ENCODE results near the gene TMEM129. TPM values are rescaled to one million over a fixed set of nuclear protein-coding genes. Genes with fewer than 3 reads are reported as not detected.

TMEM129 gene
- total RNA-seq, 1 donor from 2014 or later = 21.5 TPM

DNA sequence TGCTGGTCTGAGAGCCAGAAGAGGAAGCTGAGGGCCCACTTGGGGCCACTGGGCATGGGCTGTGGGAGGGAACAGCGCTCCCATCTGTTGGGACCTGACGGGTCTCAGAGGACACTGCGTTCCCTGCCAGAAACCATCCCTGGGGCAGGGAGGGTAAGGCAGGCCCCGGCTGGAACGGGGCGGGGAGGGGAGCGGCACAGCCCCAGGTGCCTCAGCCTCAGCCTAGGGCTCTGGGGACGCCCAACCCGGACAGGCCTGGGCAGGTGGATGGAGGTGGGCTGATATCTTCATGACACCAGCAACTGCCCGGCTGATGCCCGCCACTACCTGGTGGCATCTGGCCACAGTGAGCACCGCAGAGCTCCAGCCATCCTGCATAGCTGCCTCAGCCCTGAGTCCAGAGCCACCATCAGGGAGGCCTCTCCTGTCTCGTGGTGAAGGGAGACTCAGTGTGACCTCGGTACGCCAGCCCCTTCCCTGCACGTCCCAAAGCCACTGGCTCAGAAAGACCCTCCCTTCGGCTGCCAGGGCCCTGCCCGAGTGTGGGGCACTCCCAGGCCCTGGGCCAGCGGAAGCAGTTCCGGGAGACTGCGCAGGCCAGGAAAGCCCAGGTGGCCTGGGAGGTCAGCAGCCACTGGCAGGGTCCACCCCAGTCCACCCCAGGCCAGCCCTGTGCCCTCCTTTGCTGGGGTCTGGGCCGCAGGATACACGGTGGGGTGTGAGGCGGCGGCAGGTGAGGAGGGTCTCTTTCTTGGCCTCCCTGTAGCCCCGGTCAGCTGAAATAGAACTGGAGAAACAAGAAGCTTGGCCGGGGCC lies 37.4 kb upstream of the TMEM129 start:
- intact Hi-C loops (cut with micrococcal nuclease) = no loop called here

DNA sequence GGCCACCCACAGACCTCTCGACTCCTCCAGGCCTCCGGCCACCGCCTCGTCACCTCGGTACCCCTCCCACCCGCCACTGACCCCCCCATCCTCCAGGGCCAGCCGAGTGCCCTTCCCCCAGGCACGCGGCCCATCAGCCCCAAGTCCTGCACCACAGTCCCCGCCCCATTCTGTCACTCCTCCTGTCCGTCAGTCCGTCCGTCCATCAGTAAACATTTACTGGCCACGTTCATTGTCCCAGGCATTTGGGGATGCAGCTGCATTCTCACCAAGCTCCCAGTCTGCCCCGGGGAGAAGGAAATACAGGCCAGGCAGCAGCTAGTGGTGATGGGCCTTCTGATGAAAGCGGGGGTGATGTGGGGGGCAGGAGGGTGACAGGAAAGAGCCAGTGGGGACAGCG lies 36.7 kb upstream of the TMEM129 start:
- intact Hi-C loops (cut with micrococcal nuclease) = no loop called here

DNA sequence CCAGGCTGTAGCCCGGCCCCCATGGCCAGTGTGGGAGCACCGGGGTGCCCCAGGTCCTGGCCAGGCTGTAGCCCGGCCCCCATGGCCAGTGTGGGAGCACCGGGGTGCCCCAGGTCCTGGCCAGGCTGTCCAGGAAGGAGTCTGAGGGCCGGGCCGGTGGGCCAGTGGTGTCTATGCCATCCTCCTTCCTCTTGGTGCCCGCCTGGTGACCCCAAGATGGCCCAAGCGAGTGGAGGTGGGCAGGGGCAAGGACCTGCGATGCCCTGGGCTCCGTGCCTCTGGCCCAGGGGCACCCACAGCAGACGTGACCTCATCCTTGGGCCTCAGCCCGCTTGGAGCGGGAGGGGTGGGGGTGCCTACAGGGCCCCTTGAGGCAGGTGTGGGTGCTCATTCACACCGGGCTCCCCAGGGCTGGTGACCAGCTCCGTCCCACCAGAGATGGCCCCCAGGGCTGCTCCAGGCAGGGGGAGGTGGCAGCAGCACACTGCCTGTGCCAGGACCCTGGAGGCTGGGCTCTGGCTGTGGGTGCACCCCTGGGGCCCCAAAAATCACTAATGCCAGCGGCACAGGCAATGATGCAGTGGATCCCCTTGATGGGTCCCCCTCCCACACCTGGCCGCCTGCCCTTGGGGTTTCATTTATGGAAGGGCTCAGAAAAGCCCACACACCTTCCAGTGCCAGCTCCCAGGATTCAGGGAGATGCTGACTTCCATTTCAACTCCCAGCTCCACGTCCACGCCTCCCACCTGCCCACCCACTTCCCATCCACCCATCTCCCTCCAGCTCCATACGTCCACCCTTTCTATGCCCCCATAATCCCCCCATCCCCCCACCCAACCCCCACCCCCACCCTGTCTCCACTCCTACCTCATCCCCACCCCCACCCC lies 36.0 kb upstream of the TMEM129 start:
- intact Hi-C loops (cut with micrococcal nuclease) = no loop called here

- intact Hi-C loops (cut with micrococcal nuclease) = no loop called here
Observed at GRCh38 chr4:1756079-1756478, 35.0 kb upstream of the TMEM129 start.

GRCh38 chr4:1755297-1755696 lies 34.2 kb upstream of the TMEM129 start:
- intact Hi-C loops (cut with micrococcal nuclease) = no loop called here

DNA sequence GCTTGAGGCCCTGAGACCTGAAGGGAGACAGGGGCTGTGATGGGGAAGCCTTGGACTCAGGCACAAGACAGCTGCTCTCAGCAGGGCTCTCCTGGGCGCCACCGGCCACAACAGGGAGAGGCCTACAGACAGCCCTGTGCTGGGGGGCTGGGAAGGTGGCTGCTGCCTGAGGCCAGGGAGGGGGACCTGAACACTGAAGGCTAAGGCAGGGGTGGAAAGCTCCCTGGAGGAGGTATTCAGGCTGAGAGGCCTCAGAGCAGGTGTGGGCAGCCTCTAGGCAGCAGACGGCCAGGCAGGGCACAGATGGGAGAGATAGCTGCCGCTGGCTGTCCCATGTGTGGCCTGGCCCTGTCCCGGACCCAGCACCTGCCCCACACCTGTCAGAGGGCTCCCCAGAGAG lies 33.2 kb upstream of the TMEM129 start:
- intact Hi-C loops (cut with micrococcal nuclease) = no loop called here

DNA sequence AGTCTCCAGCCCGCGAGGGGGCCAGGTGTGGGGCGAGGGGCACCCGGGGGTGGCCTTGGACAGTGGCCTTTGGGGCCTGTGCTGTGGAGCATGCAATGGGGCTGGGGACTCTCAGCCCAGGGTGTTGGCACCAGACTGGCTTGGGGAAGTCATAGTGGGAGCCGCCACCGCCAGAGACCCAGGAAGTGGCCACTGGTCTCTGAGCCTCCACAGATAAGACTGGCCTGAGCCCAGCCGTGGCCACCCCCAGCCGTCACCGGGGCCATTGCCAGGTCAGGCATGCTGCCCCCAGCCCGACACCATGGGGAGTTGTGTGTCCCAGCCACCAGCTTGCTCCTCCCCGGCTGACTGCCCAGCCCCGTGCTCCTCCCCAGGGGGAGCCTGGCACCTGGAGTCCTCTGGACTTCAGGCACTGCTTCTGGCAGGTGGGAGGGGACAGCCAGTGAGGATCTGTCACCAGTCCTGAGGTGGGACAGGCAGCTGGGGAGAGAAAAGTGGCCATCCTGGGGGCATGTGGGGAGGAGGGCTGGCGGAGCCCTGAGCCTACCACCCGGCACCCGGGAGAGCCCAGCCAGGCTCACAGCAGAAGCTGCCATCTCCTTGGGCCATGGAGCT lies 32.7 kb upstream of the TMEM129 start:
- intact Hi-C loops (cut with micrococcal nuclease) = no loop called here

GRCh38 chr4:1753294-1753696 lies 32.2 kb upstream of the TMEM129 start:
- intact Hi-C loops (cut with micrococcal nuclease) = no loop called here

DNA sequence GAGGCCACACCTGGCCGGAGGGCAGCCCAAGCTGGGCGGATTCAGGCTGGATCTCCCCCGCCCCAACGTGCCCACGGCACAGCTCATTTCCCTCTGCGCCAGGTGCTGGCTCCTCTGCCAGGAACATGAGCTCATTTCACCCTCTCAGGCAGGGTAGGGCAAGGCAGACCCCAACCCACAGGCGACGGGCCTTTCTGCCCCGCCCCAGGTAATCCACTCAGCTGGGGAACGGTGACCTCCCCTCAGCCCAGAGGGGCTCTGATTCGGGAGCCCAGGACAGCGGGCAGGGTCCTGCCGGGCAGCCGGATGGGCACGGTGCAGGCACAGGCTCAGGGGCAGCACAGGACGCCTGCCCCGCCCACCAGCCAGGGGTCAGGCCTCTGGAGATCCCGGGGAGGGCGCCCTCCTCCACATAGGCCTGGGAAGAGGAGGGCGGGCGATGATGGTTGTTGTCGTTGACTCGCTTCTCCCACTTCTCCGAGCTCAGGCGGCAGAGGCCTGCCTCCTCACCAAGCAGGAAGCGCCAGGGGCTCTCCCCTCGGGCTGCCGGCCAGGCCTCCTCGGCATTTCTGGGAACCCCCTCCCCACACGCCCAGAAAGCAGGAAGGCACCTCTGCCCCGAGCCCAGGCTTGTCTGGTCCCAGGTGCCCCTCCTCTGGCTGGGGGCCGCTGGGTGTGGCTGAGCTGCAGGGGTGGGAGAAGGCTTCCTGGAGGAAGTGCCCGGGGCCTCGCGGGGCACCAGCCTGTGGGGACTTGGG lies 31.3 kb upstream of the TMEM129 start:
- intact Hi-C loops (cut with micrococcal nuclease) = no loop called here

GRCh38 chr4:1751919-1752283 lies 30.8 kb upstream of the TMEM129 start:
- intact Hi-C loops (cut with micrococcal nuclease) = no loop called here

DNA sequence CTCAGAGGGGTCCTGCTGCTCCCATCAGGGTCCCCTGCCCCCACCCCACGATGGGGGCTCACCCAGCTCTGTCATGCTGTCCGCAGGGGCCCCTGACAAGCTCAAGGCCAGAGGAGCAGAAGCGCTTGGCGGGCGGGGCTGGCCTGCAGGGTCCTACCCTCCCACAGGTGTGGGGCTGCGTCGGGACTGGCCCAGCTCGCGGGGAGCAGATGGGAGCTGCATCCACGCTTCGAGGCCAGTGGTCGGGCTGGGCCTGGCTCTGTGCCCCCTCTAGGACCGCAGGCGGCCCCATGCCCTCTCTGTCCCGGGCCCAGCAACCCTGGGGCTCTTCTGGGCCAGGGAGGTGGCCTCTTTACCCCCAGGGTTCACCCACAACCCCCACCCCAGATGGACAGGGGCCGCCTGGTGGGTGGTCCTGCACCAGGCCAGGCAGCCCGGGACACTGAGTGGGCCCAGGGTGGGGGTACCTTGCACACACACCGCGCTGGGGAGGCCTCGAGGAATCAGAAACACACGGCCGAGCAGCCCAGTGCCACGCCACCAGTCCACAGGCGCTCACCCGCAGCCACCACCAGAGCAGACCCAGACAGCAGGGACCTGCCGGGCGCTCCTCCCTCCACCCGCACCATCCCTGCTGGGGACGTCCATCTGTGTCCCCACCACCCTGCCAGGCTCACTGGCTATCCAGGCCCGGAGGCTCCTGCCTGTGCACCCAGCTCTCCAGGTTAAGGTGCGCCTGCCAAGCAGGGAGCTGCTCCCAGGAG lies 30.2 kb upstream of the TMEM129 start:
- intact Hi-C loops (cut with micrococcal nuclease) = no loop called here

DNA sequence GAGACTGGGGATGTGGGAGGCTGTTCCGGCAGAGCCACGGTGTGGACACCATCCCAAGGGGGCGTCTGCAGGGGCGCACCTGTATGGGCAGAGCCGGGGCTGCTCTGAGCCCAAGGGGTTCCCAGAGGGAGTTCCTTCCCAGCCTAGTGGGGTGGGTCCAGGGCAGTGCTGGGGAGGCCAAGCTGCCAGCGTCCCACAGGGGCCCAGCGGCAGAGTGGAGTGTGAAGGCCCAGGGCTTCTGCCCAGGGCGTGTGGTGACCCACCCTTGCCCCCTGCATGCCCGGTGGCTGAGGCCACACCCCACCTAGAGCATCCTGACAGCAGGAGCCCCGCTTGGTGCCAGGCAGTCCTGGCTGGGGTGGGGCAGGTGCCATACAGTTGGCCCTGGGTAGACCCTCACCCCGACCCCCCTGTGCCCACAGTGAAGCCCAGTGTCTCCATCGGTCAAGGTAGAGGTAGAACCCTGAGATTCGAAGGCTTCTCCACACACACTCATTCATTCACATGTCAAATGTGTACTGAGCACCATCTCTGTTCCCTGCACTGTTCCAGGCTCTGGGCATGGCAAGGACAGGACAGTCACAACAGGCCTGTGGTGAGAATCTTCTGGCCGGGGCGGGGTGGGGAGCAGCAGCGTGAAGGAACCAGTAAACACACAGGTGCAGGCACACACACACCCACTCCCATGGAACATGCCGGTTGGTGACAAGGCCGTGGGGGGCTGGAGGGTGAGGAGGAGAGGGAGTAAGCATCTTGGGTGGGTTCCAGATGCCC lies 29.4 kb upstream of the TMEM129 start:
- intact Hi-C loops (cut with micrococcal nuclease) = no loop called here

DNA sequence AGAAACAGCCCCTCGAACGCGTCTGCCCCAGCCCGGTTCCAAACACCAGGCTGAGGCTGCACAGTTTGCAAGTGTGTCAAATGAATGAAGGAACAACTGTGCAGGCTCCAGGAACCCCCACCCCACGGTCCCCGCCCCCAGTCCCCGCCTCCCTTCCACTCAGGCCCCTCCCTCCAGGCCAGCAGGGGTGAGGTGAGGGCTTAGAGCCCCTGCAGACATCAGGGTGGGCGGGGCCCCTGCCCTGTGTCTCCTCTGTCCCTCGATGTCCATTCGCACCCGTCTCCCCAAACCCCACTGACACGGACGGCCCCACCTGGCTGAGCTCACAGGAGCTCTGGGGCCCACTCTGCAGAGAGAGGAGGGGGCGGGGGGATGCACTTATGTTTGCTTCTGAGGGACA lies 28.7 kb upstream of the TMEM129 start:
- intact Hi-C loops (cut with micrococcal nuclease) = loop anchor here (5.0 kb wide), 1 partner anchor 162 kb away; no protein-coding TSS in a partner anchor

- intact Hi-C loops (cut with micrococcal nuclease) = loop anchor here (5.0 kb wide), 1 partner anchor 163 kb away; no protein-coding TSS in a partner anchor
Observed at GRCh38 chr4:1749370-1749769, 28.2 kb upstream of the TMEM129 start.

GRCh38 chr4:1748465-1748995 lies 27.4 kb upstream of the TMEM129 start:
- intact Hi-C loops (cut with micrococcal nuclease) = loop anchor here (5.0 kb wide), 1 partner anchor 164 kb away; no protein-coding TSS in a partner anchor

DNA sequence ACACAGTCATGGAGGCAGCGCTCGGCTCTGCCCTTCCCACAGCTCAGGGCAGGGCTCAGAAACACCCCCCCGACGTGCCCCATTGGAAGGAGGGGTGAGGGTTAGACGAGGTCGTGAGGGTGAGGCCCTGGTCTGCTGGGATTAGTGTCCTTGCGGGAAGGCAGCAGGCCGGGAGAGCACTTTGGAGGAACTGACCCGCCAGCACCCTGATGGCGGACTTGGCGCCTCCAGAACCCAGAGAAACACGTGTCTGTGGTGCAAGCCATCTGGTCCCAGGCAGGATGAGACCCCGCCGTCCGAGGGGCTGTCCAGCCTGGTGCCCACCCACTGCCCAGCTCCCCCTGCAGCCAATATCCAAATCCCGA lies 26.5 kb upstream of the TMEM129 start:
- intact Hi-C loops (cut with micrococcal nuclease) = loop anchor here (5.0 kb wide), 1 partner anchor 165 kb away; no protein-coding TSS in a partner anchor

DNA sequence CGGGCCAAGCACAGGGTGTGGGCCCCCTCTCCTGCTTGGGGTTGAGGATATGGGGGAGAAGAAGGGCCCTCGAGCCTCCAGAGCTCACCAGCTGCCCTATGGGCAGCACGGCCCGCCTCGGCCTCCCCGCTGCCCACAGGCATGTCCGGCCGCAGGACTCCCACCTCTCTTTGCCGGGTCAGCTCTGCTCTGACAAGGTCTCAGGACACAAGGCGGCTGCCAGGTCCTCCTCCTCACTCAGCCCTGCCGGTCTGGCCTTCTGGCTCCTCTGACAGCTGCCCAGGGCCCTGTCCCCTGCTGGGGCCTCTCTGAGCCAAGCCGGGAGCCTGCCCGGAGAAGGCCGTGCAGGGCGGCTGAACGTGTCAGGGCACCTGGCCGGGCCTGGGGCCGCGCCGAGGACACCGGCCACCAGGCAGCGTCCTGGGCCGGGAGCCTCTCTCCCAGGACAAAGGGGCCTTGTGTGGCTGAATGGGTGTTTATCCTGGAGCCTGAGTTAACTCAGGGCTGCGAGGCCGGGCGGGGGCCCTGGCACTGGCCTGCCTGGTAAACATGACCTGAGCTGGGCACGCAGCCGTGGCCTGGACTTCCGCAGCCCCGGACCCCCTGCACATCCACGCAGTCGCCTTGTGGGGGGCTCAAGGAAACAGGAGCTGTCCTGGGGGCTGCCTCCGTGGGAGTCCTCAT lies 25.9 kb upstream of the TMEM129 start:
- intact Hi-C loops (cut with micrococcal nuclease) = loop anchor here (1.0 to 5.0 kb wide), 2 partner anchors 152 to 165 kb away; no protein-coding TSS in a partner anchor

DNA sequence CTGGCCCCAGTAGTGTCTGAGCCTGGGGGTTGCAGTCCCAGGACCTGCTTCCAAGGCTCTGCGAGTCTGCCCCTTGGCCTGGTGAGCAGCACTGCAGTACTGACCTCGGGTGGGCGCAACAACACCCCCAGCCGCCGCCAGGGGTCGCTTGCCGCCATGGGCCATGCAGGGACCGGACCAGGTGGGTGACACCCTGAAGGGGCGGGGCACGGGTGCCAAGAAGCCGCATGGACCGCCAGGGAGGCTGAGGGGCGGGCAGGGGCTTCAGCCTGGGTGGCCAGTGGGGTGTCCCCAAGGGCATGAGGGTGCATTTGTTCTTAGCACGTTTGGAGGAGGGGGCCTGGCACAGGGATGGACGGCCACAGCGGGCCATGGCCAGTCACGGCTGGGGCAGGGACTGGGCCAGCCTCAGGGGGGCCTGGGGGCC lies 25.2 kb upstream of the TMEM129 start:
- intact Hi-C loops (cut with micrococcal nuclease) = loop anchor here (1.0 to 5.0 kb wide), 2 partner anchors 153 to 166 kb away; no protein-coding TSS in a partner anchor
